Psoas muscle (tissue), 8 donors: ENCODE results near the gene MAML3. TPM values are rescaled to one million over a fixed set of nuclear protein-coding genes. Genes with fewer than 3 reads are reported as not detected.

Source experiments
- ATAC-seq, 4 donors: fragments of 200-7000 bp; cut with Tn5 transposase; one replicate each; pipeline ENCODE4 v1.9.1; 2020; ENCODE audit warnings: moderate library complexity in 3 of 4, mild to moderate bottlenecking in 2 of 4
- DNase-seq, 2 donors: peaks; one replicate each; pipeline ENCODE4 v3.0.0-alpha.2; 2020
- H3K27ac ChIP-seq: fragments of 200-600 bp; one replicate; pipeline ENCODE4 v1.8.0; 2022
- H3K27me3 ChIP-seq, 3 donors: fragments of 200-600 bp in 1 of 3; one replicate each; pipeline versions ENCODE4 v1.6.1 to v1.8.0; 2013 to 2022; ENCODE audit warnings: low read length in 2 of 3, mild to moderate bottlenecking in 2 of 3, moderate library complexity in 1 of 3; ENCODE audit not compliant: insufficient read depth in 3 of 3
- H3K36me3 ChIP-seq, 2 donors: fragments of 200-600 bp in 1 of 2; one replicate each; pipeline versions ENCODE4 v1.6.1 to v1.8.0; 2013 to 2022; ENCODE audit warnings: low read depth in 1 of 2, mild to moderate bottlenecking in 1 of 2, moderate library complexity in 1 of 2; ENCODE audit not compliant: insufficient read depth in 1 of 2
- H3K4me1 ChIP-seq: fragments of 200-600 bp; one replicate; pipeline ENCODE4 v1.8.0; 2022
- H3K4me3 ChIP-seq: fragments of 200-600 bp; one replicate; pipeline ENCODE4 v1.8.0; 2022; ENCODE audit warnings: mild to moderate bottlenecking
- H3K9me3 ChIP-seq: fragments of 200-600 bp; one replicate; pipeline ENCODE4 v1.8.0; 2022
- WGBS, 3 donors: extraction: QIAGEN DNeasy Blood & Tissue Kit; methylation state at CpG; one replicate each; pipeline versions ENCODE4 v1.1.6 to v1.1.7; 2013; 5-methylcytosine and 5-hydroxymethylcytosine counted together
- intact Hi-C, 2 donors: fragments of 100-400 bp; cut with DNase I; formaldehyde crosslinking; loops; one replicate each; pipeline versions ENCODE4 v1.11.0 to v1.14.2; 2022
- polyA plus RNA-seq, 3 donors: library from polyadenylated mRNA; stranded (reverse); fragments of 200-250 nt; gene quantifications; one replicate each; pipeline ENCODE4 v1.2.3, GENCODE V29; 2013
- total RNA-seq, 4 donors: library from RNA; stranded (reverse); fragmentation: NEBNext Ultra II Directional in 2 of 4; extraction: Animal tissue kit (Norgen Biotek cat#: 25700) in 2 of 4; gene quantifications; one replicate each; pipeline versions ENCODE4 v1.2.1 to v1.2.4, GENCODE V29; 2021 to 2023
- TF ChIP-seq, protein P1 (sequence below): fragments of 200-600 bp; IDR thresholded peaks from one replicate; pipeline ENCODE4 v1.8.0; 2022; ENCODE audit warnings: antibody characterized with exemption
- donor health status: healthy with polysubstance abuse.
- donor health status: DM: no; HTN: no; CAD: no; lungs with moderate emphysema.
- donor health status: Bipolar disorder and iron deficiency.
- donor health status: healthy.
- donor health status: DM: yes; HTN: yes; CAD: no.
- donor health status: DM: no; HTN: no; CAD: no.
- donor health status: DM: no; HTN: no; CAD: no.
- donor health status: DM: yes; HTN: yes; CAD: no.

The MAML3 gene
- total and polyA plus RNA-seq, 7 donors = 0.43 to 2.7 (median 0.74) TPM

DNA sequence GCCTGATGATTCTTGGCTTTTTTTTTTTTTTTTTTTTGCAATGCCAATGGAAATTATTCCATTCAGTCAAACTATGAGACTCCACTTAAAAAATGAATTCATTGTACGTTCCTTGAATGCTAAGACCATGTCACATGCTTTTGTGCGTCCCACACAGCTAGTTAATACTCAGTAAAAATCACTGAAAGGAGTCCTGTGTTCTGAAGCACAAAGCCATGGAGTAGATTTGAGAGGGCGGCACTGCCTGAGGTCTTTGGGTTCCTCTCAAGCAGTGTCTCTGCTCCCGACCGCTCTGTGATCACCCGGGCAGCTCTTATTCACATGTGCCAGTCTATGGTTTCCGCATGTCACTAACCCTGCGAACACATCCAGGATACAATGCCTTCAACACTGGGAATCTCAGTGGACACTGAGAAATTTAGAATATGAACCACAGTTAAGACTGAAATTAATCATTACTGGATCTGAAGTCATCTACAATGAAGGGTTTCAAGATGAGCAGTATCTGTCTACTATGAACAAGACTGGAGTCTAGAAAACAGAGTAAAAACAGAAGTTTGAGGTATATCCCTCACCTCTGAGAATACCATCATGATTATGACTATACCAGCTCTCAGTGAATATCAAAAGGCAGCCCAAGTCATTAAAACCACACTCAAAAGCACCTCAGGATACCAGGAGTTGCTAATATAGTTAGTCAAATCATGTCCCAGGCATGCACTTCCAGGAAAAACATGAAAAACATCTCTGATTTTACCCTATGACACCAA lies 295.4 kb downstream of the MAML3 start:
- 95% methylated on average over 8 of the region's 8 CpGs for whole genome bisulfite sequencing, 3 donors
- ATAC-seq (no peak), DNase-seq (no peak)
- TF ChIP-seq, protein P1, sequence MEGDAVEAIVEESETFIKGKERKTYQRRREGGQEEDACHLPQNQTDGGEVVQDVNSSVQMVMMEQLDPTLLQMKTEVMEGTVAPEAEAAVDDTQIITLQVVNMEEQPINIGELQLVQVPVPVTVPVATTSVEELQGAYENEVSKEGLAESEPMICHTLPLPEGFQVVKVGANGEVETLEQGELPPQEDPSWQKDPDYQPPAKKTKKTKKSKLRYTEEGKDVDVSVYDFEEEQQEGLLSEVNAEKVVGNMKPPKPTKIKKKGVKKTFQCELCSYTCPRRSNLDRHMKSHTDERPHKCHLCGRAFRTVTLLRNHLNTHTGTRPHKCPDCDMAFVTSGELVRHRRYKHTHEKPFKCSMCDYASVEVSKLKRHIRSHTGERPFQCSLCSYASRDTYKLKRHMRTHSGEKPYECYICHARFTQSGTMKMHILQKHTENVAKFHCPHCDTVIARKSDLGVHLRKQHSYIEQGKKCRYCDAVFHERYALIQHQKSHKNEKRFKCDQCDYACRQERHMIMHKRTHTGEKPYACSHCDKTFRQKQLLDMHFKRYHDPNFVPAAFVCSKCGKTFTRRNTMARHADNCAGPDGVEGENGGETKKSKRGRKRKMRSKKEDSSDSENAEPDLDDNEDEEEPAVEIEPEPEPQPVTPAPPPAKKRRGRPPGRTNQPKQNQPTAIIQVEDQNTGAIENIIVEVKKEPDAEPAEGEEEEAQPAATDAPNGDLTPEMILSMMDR = no peak
- no peak overlapping the region for H3K4me3 ChIP-seq
- H3K36me3 ChIP-seq = no peaks in the 10 kb centered on the region
- H3K9me3 ChIP-seq = no peaks in the 10 kb centered on the region
- H3K4me1 ChIP-seq = no peaks in the 10 kb centered on the region
- no peak overlapping the region for H3K27ac ChIP-seq
- intact Hi-C loops = no loop called here
- no peaks in the 10 kb centered on the region for H3K27me3 ChIP-seq

DNA sequence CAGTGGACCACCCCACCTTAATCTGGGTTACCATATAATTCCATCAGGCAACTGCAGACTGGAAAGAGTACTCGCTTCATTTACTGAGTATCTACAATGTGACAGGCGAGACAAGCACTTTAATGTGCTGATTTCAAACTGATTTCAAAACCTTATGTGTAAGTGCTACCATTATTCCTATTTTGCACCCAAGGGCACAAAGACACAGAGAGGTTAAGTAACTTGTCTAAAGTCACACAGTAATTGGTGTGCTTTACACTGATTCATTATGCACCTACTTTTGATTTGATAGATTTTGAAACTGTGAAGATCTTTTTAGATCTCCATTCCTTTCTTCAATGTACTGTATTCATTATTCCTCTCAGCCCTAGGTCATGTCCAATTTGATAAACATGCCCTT lies 296.0 kb downstream of the MAML3 start:
- no peak for DNase-seq
- no peak overlapping the region for H3K4me3 ChIP-seq
- no peaks in the 10 kb centered on the region for H3K27me3 ChIP-seq
- intact Hi-C loops = no loop called here
- WGBS, 3 donors = 71 to 75% (median 73%) methylated on average over 2 of the region's 2 CpGs
- ATAC-seq = no peak
- no peak overlapping the region for H3K27ac ChIP-seq
- TF ChIP-seq, protein P1 = no peak
- no peaks in the 10 kb centered on the region for H3K36me3 ChIP-seq
- H3K4me1 ChIP-seq = no peaks in the 10 kb centered on the region
- no peaks in the 10 kb centered on the region for H3K9me3 ChIP-seq

DNA sequence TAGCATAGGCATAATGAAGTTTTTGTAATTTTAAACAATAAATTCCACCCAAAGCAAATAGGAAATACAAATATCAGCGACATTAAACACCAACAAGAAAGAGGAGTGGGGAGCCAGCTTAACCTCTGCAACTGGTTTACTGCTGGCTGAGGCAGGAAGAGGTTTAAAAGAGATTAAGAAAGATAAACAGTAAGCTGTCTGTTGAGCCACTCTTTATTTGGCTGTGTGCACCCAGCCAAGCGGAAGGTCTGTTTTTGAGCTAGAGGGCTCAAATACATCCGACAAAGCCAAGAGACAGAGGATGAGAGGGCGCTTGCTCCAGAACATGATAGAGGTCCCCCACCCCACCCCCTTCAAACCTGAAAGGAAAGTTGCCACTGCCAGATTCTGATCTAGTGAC lies 297.0 kb downstream of the MAML3 start:
- no peak for ATAC-seq
- Histone ChIP-seq H3K9me3 (no peaks in the 10 kb centered on the region), H3K27ac (no peak overlapping the region), H3K27me3 (no peaks in the 10 kb centered on the region), H3K4me1 (no peaks in the 10 kb centered on the region), H3K4me3 (no peak overlapping the region), H3K36me3 (no peaks in the 10 kb centered on the region)
- no peak for DNase-seq
- intact Hi-C loops = no loop called here
- TF ChIP-seq, protein P1 = no peak
- 49 to 57% (median 53%) methylated on average over 4 of the region's 4 CpGs for WGBS, 3 donors

- Histone ChIP-seq H3K36me3 (no peaks in the 10 kb centered on the region), H3K9me3 (no peaks in the 10 kb centered on the region), H3K4me3 (no peak overlapping the region), H3K4me1 (no peaks in the 10 kb centered on the region), H3K27me3 (no peaks in the 10 kb centered on the region), H3K27ac (no peak overlapping the region)
- no peak for ATAC-seq
- 88 to 90% (median 89%) methylated on average over 7 of the region's 7 CpGs for WGBS, 3 donors
- DNase-seq = no peak
- intact Hi-C loops = no loop called here
- TF ChIP-seq, protein P1 = no peak
These were observed 299.1 kb downstream of the MAML3 start for GRCh38 chr4:139854668-139855403.
